BJ (cell line): ENCODE data around the gene PIAS4. TPM values are rescaled to one million over a fixed set of nuclear protein-coding genes. Genes with fewer than 3 reads are reported as not detected.

Experiments used
- CTCF ChIA-PET: fragments of 350-600 bp; formaldehyde crosslinking; extraction: SDS; loops from one replicate; lab custom pipeline; 2021; ENCODE audit warnings: antibody characterized with exemption, inconsistent platforms; lab: Yijun Ruan, JAX
- POLR2A ChIA-PET: fragments of 300-600 bp; sonication (Branson Sonifier 250); formaldehyde crosslinking; extraction: SDS; loops from one replicate; lab custom pipeline; 2021; ENCODE audit warnings: antibody characterized with exemption; lab: Charles Lee
- DNase-seq: peaks from one replicate; pipeline ENCODE4 v3.0.0-alpha.2; 2011; ENCODE audit warnings: low read depth
- H3K27me3 ChIP-seq: 2 replicates; pipeline ENCODE4 v1.6.0; 2011; ENCODE audit warnings: low read length; ENCODE audit not compliant: control insufficient read depth, insufficient read depth
- H3K36me3 ChIP-seq: 2 replicates; pipeline ENCODE4 v1.5.1; 2011; ENCODE audit warnings: low read length; ENCODE audit not compliant: control insufficient read depth, insufficient read depth
- H3K4me3 ChIP-seq: 2 replicates; pipeline ENCODE4 v1.5.1; 2011; ENCODE audit warnings: low read depth, mild to moderate bottlenecking, control low read depth, low read length
- CTCF ChIP-seq: IDR thresholded peaks from 2 replicates; pipeline ENCODE4 v1.5.1; 2011; ENCODE audit warnings: low read depth, mild to moderate bottlenecking, control low read depth, inconsistent platforms, low read length, moderate library complexity; ENCODE audit not compliant: insufficient read depth
- polyA plus RNA-seq: library from polyadenylated mRNA; depleted of rRNA; stranded (reverse); fragments of >200 nt; gene quantifications from 2 replicates; pipeline ENCODE4 v1.2.3, GENCODE V29; 2011

PIAS4 gene
- polyA plus RNA-seq, 1 experiment, result 18.2 TPM

GRCh38 chr19:4030552-4030951, 23.0 kb downstream of the PIAS4 start:
- ChIA-PET CTCF (no interaction called here), POLR2A (no interaction called here)

GRCh38 chr19:4030981-4031380, 23.4 kb downstream of the PIAS4 start:
- no peak for DNase-seq
- H3K27me3 ChIP-seq, result no peaks in the 10 kb centered on the region
- peaks cover 32% of the 10 kb centered on the region for H3K36me3 ChIP-seq
- POLR2A ChIA-PET, result no interaction called here
- CTCF ChIA-PET, result no interaction called here
- no peak overlapping the region for H3K4me3 ChIP-seq
- no peak for TF ChIP-seq CTCF

More at GRCh38 chr19:4030552-4030951, 23.0 kb downstream of the PIAS4 start:
- no peak overlapping the region for H3K4me3 ChIP-seq
- no peak for DNase-seq
- no peaks in the 10 kb centered on the region for H3K27me3 ChIP-seq
- H3K36me3 ChIP-seq, result peaks cover 30% of the 10 kb centered on the region
- no peak for TF ChIP-seq CTCF

DNA sequence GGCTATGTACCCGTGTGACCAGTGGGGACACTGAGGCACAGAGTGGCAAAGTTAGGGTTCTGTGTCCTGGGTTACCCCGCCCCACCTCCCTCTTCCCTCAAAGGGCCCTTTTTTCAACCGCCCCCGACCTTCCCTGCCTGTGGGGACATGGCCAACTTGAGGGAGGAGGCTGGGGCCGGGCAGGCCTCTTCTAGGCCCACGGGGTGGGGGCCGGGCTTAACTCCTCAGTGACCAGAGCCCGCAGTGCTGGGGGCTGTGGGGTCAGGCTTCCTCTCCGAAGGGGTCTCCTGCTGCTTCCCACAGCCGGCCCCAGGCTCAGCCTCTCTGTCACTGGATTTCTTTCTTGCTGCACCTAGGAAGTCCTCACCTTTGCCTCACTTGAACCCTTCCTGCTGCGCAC, 23.9 kb downstream of the PIAS4 start:
- POLR2A ChIA-PET, result no interaction called here
- CTCF ChIA-PET, result no interaction called here
- H3K36me3 ChIP-seq, result peaks cover 32% of the 10 kb centered on the region

GRCh38 chr19:4032436-4032835, 24.9 kb downstream of the PIAS4 start:
- TF ChIP-seq CTCF, result no peak
- POLR2A ChIA-PET, result no interaction called here
- DNase-seq, result no peak
- CTCF ChIA-PET, result interaction anchor here (1.3 kb wide), 1 partner anchor 10 kb away, joined by 6 read pairs; no protein-coding TSS in a partner anchor
- peaks cover 36% of the 10 kb centered on the region for H3K36me3 ChIP-seq
- H3K4me3 ChIP-seq, result no peak overlapping the region
- no peaks in the 10 kb centered on the region for H3K27me3 ChIP-seq

More for the DNA sequence above, 23.9 kb downstream of the PIAS4 start:
- no peak for TF ChIP-seq CTCF
- DNase-seq, result no peak
- no peak overlapping the region for H3K4me3 ChIP-seq
- H3K27me3 ChIP-seq, result no peaks in the 10 kb centered on the region

GRCh38 chr19:4033028-4033956, 25.8 kb downstream of the PIAS4 start:
- TF ChIP-seq CTCF, result no peak
- ChIA-PET CTCF (interaction anchor here (1.3 kb wide), 1 partner anchor 11 kb away, joined by 6 read pairs; no protein-coding TSS in a partner anchor), POLR2A (no interaction called here)
- no peak for DNase-seq
- H3K27me3 ChIP-seq, result no peaks in the 10 kb centered on the region
- no peak overlapping the region for H3K4me3 ChIP-seq
- peaks cover 39% of the 10 kb centered on the region for H3K36me3 ChIP-seq
